Measurements from ENCODE around the gene IQSEC1. TPM values are rescaled to one million over a fixed set of nuclear protein-coding genes. Genes with fewer than 3 reads are reported as not detected.

IQSEC1 gene
- total RNA-seq, 1 donor from 2014 or later: 31.3 TPM

DNA sequence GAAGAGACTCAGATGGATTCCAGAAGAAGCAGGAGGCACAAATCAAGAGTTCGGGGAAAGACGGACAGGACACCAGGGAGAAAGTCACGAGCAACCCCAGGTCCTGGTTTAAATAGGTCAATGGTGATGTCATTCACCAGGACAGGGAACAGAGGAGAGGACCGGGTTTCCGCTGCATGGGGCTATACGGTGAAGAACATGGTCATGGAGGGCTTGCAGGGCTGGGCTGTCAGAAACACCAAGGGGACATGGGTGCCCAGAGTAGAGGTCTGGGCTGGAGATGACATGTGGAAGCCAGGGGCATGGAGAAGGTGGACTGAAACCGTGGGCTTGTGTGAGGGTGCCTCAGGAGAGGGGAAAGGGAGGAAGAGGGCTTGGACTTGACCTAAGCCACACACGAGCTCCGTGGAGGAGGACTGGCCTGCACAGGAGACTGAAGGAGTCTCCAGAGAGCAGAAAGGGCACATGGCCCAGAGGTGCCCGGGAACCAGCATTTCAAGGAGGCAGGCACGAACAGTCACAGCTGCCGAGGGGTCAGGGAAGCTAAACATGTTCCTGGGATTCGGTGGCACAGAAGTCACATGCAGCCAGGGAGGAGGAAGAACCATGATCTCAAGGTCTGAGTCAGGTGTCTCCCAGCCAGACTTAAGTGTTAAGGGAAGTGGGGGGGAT, 177.7 kb downstream of the IQSEC1 start:
- TF ChIP-seq, protein P1, sequence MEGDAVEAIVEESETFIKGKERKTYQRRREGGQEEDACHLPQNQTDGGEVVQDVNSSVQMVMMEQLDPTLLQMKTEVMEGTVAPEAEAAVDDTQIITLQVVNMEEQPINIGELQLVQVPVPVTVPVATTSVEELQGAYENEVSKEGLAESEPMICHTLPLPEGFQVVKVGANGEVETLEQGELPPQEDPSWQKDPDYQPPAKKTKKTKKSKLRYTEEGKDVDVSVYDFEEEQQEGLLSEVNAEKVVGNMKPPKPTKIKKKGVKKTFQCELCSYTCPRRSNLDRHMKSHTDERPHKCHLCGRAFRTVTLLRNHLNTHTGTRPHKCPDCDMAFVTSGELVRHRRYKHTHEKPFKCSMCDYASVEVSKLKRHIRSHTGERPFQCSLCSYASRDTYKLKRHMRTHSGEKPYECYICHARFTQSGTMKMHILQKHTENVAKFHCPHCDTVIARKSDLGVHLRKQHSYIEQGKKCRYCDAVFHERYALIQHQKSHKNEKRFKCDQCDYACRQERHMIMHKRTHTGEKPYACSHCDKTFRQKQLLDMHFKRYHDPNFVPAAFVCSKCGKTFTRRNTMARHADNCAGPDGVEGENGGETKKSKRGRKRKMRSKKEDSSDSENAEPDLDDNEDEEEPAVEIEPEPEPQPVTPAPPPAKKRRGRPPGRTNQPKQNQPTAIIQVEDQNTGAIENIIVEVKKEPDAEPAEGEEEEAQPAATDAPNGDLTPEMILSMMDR (conservative IDR thresholded peaks at IDR 0.05): no peak
- peak overlapping the region; percentile 17 for H3K27ac Mint-ChIP-seq (ENCODE audit: unreplicated experiment)
- H3K4me1 Mint-ChIP-seq: peaks cover 14% of the 10 kb centered on the region

GRCh38 chr3:12894629-12895028, 178.6 kb downstream of the IQSEC1 start:
- H3K27me3 Mint-ChIP-seq (ENCODE audit: low read depth): peaks cover 13% of the 10 kb centered on the region
- DNase-seq (ENCODE audit: low read depth, low spot score): no peak
- peaks cover 14% of the 10 kb centered on the region for H3K4me1 Mint-ChIP-seq
- H3K36me3 Mint-ChIP-seq (ENCODE audit: low read depth): peaks cover 4% of the 10 kb centered on the region
- no peaks in the 10 kb centered on the region for H3K9me3 Mint-ChIP-seq
- H3K27ac Mint-ChIP-seq (ENCODE audit: unreplicated experiment): no peak overlapping the region
- no peak overlapping the region for H3K4me3 Mint-ChIP-seq
- TF ChIP-seq, protein P1 (conservative IDR thresholded peaks at IDR 0.05): no peak

More for the DNA sequence above, 177.7 kb downstream of the IQSEC1 start:
- Mint-ChIP-seq H3K27me3 (ENCODE audit: low read depth) (peaks cover 6% of the 10 kb centered on the region), H3K4me3 (peak overlapping the region; percentile 39), H3K36me3 (ENCODE audit: low read depth) (peaks cover 6% of the 10 kb centered on the region), H3K9me3 (no peaks in the 10 kb centered on the region)
- no peak for DNase-seq (ENCODE audit: low read depth, low spot score)

GRCh38 chr3:12893852-12894251, 179.4 kb downstream of the IQSEC1 start:
- TF ChIP-seq, protein P1 (conservative IDR thresholded peaks at IDR 0.05): no peak
- Mint-ChIP-seq H3K27ac (ENCODE audit: unreplicated experiment) (no peak overlapping the region), H3K27me3 (ENCODE audit: low read depth) (peaks cover 15% of the 10 kb centered on the region), H3K9me3 (no peaks in the 10 kb centered on the region), H3K36me3 (ENCODE audit: low read depth) (no peaks in the 10 kb centered on the region), H3K4me3 (no peak overlapping the region), H3K4me1 (peaks cover 14% of the 10 kb centered on the region)
- DNase-seq (ENCODE audit: low read depth, low spot score): no peak

DNA sequence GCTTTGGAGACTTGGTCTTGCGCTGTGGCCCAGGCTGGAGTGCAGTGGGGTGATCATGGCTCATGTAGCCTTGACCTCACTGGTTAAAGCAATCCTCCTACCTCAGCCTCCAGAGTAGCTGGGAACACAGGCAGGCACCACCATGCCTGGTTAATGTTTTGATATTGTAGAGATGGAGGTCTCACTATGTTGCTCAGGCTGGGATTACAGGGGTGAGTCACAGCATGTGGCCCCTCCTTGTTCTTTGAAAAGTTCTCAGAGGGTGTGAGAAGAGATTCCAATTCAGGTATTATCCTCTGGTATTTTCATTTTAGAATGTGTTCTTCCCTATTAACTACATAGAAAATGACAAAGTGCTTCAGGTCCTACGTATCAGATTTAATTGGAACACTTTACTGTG, 180.0 kb downstream of the IQSEC1 start:
- Mint-ChIP-seq H3K27ac (ENCODE audit: unreplicated experiment) (no peak overlapping the region), H3K9me3 (no peaks in the 10 kb centered on the region), H3K4me3 (no peak overlapping the region), H3K27me3 (ENCODE audit: low read depth) (peaks cover 20% of the 10 kb centered on the region), H3K36me3 (ENCODE audit: low read depth) (no peaks in the 10 kb centered on the region), H3K4me1 (peaks cover 14% of the 10 kb centered on the region)
- DNase-seq (ENCODE audit: low read depth, low spot score): no peak
- TF ChIP-seq, protein P1 (conservative IDR thresholded peaks at IDR 0.05): no peak

- Mint-ChIP-seq H3K9me3 (no peaks in the 10 kb centered on the region), H3K4me3 (no peak overlapping the region), H3K27me3 (ENCODE audit: low read depth) (peaks cover 22% of the 10 kb centered on the region), H3K27ac (ENCODE audit: unreplicated experiment) (no peak overlapping the region), H3K36me3 (ENCODE audit: low read depth) (no peaks in the 10 kb centered on the region), H3K4me1 (peaks cover 14% of the 10 kb centered on the region)
- TF ChIP-seq, protein P1 (conservative IDR thresholded peaks at IDR 0.05): no peak
- DNase-seq (ENCODE audit: low read depth, low spot score): no peak
These were observed 180.4 kb downstream of the IQSEC1 start for GRCh38 chr3:12892840-12893189.
